ENCODE results near the gene EFL1. TPM values are rescaled to one million over a fixed set of nuclear protein-coding genes. Genes with fewer than 3 reads are reported as not detected.
"Not testable (repeated sequence)": the region's sequence is repeated elsewhere in the genome, so short reads cannot be mapped to it uniquely, and the experiment has no call there.

Gene EFL1
- polyA plus RNA-seq, 1 experiment, result 13.0 TPM

DNA sequence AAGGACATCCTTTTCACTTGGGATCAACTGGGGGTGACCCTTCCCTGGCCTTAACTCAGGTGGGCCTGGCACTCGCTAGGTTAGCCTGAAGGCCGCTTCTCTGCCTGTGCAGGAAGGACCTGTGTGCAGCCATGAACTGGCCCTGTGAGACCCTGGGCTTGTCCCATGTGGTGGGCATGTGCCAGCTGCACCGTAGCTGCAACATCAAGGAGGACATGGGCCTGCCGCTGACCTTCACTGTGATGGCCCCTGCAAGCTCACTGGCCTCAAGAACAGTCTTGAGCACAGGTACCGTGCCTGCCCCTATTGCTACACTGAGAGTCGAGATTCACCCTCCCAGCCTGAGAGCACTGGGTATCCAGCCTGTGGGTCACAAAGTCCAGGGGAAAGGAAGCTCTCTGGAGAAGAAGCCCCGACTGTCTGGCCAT lies 43.1 kb upstream of the EFL1 start:
- peaks cover 8% of the 10 kb centered on the region for H3K27me3 ChIP-seq (ENCODE audit: control insufficient read depth, insufficient read depth, low read length)
- DNase-seq (ENCODE audit: low read depth), result no peak
- no peaks in the 10 kb centered on the region for H3K36me3 ChIP-seq (ENCODE audit: control insufficient read depth, insufficient read depth, low read length)
- POLR2A ChIA-PET, result no interaction called here
- TF ChIP-seq CTCF (IDR thresholded peaks at IDR 0.05; ENCODE audit: insufficient read depth, low read depth, low read length), result no peak
- CTCF ChIA-PET, result no interaction called here
- H3K4me3 ChIP-seq (ENCODE audit: low read depth, low read length), result no peak overlapping the region

DNA sequence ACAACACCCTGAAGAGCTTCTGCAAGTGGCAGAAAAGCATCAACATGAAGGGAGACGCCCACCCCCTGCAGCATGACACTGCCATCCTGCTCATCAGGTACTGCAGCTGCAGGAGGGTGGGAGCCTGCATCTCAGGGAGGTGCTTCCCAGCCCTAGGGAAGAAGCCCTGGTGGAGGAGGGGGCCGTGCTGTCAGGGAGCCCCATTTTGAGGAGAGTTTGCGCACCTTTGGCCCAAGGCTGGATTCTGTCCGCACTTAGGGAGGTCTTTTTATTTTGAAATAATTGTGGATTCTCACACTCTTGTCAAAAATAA lies 42.2 kb upstream of the EFL1 start:
- DNase-seq (ENCODE audit: low read depth), result no peak
- no peak for TF ChIP-seq CTCF (IDR thresholded peaks at IDR 0.05; ENCODE audit: insufficient read depth, low read depth, low read length)
- ChIA-PET CTCF (no interaction called here), POLR2A (no interaction called here)
- H3K27me3 ChIP-seq (ENCODE audit: control insufficient read depth, insufficient read depth, low read length), result peaks cover 8% of the 10 kb centered on the region
- H3K36me3 ChIP-seq (ENCODE audit: control insufficient read depth, insufficient read depth, low read length), result no peaks in the 10 kb centered on the region
- H3K4me3 ChIP-seq (ENCODE audit: low read depth, low read length), result no peak overlapping the region

DNA sequence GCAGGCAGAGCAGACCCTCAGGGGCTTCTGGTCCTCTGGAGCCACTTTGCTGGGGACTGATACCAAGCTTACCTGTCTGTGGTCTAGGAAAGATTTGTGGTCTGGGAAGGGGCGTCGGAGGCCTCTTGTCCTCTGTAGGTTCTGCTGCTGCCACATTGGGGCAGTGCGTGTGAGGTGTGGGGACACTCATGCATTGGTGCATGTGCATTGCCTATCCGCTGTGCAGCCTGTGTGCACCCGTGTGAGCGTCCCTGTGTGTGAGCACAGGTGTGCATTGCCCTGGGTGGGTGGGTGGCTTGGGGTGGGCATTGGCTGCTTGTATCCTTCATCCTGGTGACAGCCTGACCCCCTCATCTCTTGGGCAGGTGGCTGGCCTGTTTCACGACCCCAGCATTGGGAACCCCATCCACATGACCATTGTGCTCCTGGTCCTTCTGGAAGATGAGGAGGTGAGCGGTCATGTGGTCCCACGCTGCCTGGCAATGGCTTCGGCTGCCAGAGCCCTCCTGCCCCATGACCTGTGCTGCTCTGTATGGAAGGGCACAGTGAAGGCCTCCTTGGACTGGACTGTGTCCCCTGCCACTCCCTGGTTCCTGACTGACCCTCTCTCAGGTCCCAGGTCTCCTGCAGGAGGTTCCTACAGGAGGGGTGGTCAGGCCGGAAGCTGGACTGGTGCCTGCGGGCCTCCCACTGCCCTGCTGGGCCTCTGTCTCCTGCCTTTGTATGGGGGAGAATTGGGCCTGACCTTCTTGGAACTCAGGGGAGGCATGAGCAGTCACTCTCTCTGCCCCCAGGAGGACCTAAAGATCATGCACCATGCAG lies 41.6 kb upstream of the EFL1 start:
- ChIA-PET POLR2A (no interaction called here), CTCF (no interaction called here)
- DNase-seq (ENCODE audit: low read depth), result no peak
- H3K27me3 ChIP-seq (ENCODE audit: control insufficient read depth, insufficient read depth, low read length), result peaks cover 8% of the 10 kb centered on the region
- no peak for TF ChIP-seq CTCF (IDR thresholded peaks at IDR 0.05; ENCODE audit: insufficient read depth, low read depth, low read length)
- no peak overlapping the region for H3K4me3 ChIP-seq (ENCODE audit: low read depth, low read length)
- H3K36me3 ChIP-seq (ENCODE audit: control insufficient read depth, insufficient read depth, low read length), result no peaks in the 10 kb centered on the region

- Histone ChIP-seq H3K4me3 (ENCODE audit: low read depth, low read length) (no peak overlapping the region), H3K36me3 (ENCODE audit: control insufficient read depth, insufficient read depth, low read length) (no peaks in the 10 kb centered on the region), H3K27me3 (ENCODE audit: control insufficient read depth, insufficient read depth, low read length) (no peaks in the 10 kb centered on the region; the same call in 1 of the 2 replicates)
- ChIA-PET CTCF (no interaction called here), POLR2A (no interaction called here)
- no peak for TF ChIP-seq CTCF (IDR thresholded peaks at IDR 0.05; ENCODE audit: insufficient read depth, low read depth, low read length)
- DNase-seq (ENCODE audit: low read depth), result no peak
Measured at GRCh38 chr15:82301296-82302016, 38.9 kb upstream of the EFL1 start.

- H3K4me3 ChIP-seq (ENCODE audit: low read depth, low read length), result no peak overlapping the region
- H3K36me3 ChIP-seq (ENCODE audit: control insufficient read depth, insufficient read depth, low read length), result no peaks in the 10 kb centered on the region
- H3K27me3 ChIP-seq (ENCODE audit: control insufficient read depth, insufficient read depth, low read length), result no peaks in the 10 kb centered on the region; the same call in 1 of the 2 replicates
- ChIA-PET CTCF (no interaction called here), POLR2A (no interaction called here)
- TF ChIP-seq CTCF (IDR thresholded peaks at IDR 0.05; ENCODE audit: insufficient read depth, low read depth, low read length), result no peak
- DNase-seq (ENCODE audit: low read depth), result no peak
Measured at GRCh38 chr15:82300883-82301282, 38.3 kb upstream of the EFL1 start.

- H3K27me3 ChIP-seq (ENCODE audit: control insufficient read depth, insufficient read depth, low read length); H3K4me3 ChIP-seq (ENCODE audit: low read depth, low read length); DNase-seq (ENCODE audit: low read depth); POLR2A ChIA-PET; CTCF ChIA-PET; H3K36me3 ChIP-seq (ENCODE audit: control insufficient read depth, insufficient read depth, low read length): not testable (repeated sequence)
Measured at GRCh38 chr15:82300326-82300725, 37.8 kb upstream of the EFL1 start.

DNA sequence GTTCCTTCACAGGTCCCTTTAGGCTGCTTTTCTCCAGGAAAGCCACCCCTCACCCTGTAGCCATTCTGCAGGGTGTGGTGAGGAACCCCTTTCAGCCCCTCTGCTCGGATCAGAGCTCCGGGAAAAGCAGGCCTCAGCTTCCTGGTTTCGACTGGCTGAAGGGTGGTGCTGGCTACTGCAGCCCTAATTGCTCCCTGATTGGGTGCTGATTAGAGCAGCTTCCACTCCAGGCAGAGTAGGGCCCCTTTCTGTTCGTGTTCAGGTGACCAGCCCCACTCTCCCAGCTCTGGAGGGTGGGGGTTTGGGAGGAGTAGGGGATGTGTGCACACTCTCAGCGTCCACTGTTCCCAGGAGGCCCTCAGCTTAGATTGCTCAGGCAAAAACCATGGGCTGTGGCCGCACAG lies 37.0 kb upstream of the EFL1 start:
- H3K27me3 ChIP-seq (ENCODE audit: control insufficient read depth, insufficient read depth, low read length); DNase-seq (ENCODE audit: low read depth); CTCF ChIA-PET; POLR2A ChIA-PET; H3K4me3 ChIP-seq (ENCODE audit: low read depth, low read length); H3K36me3 ChIP-seq (ENCODE audit: control insufficient read depth, insufficient read depth, low read length): not testable (repeated sequence)

All from BJ (cell line).